CD4-positive, alpha-beta T cell treated with Interleukin-6 for 4 hours (primary cell): Measurements from ENCODE around the gene TMEM52B.
"Not testable (repeated sequence)": the region's sequence is repeated elsewhere in the genome, so short reads cannot be mapped to it uniquely, and the experiment has no call there.

Experiments
- DNase-seq: peaks from one replicate; pipeline ENCODE4 v3.0.0-alpha.2; 2020; ENCODE audit warnings: mixed read lengths

TMEM52B gene

GRCh38 chr12:10211940-10212738 is 33.3 kb downstream of the TMEM52B start:
- peak; percentile 90 for DNase-seq

DNA sequence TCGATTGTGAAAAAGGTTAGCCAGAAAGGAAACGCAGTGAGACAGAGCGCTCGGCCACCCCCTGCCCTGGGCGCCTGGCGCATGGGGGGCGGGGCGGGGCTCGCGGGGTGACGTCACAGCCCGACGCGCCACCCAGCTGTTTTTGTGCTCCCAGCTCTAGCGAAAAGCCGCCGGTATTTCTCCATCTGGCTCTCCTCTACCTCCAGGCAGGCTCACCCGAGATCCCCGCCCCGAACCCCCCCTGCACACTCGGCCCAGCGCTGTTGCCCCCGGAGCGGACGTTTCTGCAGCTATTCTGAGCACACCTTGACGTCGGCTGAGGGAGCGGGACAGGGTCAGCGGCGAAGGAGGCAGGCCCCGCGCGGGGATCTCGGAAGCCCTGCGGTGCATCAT is 33.9 kb downstream of the TMEM52B start, which contains the start of gene GABARAPL1:
TSS of gene GABARAPL1 (plus strand) at position 139 of the 393 bp plus-strand sequence. CDS start at position 392, 253 bp downstream.
- DNase-seq: peak; percentile 81

DNA sequence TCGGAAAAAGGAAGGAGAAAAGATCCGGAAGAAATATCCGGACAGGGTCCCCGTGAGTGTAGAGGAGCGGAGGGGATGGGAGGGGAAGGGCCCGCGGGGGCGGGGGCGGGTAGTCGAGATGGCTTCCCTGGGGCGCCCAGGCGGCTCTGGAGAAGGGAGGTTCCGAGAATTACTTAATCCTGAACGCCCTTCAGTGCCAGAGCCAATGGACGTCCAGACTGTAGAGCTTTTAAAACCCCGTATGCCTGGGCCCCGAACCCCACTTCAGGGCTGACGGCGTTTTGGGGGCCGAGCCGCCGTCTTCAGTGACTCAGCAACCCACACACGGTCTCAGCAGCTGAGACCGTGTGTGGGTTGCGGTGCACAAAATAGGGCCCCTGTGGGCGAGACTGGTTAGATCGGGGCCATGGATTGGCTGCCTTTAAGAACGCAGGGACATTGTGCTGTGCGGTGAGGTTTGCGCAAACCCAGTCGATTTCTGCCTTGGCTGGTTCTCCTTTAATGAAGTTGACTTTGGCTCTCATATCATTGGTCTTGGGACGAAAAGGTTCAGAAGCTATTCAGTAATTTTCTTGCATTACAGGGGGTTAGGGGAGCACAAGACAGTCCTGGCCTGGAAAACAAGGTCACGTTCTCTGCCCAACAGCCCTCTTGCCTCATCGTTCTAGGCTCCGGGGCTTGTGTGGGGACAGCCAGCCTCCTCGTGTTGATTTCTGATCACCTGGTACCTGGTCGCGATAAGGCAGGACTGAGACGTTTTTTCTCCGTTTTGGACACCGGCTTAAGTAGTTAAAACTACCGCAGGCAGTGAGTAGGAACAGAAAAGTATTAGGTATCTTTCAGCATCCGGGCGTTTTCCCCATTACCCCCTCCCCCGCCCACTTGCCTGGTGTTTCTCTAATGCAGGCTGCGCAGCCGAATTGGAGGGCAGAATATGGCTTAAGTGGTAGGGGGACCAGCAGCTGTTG is 34.6 kb downstream of the TMEM52B start:
- peak; percentile 78 for DNase-seq

DNA sequence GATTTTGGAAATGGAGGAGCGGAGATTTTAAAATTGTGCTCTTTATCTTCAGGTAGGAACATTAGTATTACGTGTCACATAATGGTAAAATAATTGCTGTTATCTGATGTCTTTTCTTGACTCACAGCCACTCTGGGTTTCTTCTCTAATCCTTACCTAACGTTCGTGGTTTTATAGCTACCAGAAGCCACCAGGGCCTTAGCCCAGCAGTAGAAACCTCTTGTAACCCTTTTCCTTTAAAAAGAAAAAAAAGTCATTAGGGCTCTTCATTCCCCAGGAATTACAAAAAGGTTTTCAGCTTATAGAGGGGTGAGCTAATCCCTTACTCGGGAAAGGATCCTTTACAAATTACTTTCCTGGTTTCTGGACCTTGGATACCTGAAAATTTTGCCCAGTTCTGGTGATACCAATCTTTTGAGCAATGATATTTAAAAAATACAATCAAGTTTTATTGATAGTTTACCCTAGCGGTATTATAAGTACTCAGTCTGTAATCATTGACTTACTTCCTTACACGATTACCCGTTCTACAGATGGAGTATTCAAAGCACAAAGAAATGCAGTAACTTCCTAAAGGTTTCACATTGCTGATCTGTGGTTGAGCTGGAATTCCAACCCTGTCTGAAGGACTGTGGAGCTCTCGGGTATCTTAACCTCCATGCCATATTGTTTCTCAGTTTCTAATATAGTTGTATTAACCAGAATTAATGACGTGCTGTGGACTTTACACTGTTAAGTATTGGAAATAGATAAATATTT is 35.5 kb downstream of the TMEM52B start:
- DNase-seq: no peak

DNA sequence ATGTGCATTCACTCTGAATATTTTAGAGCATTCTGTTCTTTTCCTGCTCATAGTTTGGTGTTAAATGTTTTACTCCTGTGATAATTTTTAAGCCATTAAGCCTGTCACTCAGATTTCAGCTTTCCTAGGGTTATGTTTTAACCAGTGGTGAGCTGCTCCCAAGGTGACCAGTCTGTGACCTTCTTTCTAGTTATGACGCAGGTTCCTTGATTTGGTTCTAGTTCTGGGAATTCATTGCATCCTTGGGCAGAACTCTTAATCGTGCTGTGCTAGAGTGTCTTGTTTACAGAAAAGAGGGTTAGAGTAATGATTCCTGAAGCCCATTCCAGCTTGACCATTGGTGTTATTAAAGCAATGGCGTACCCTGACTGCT is 36.0 kb downstream of the TMEM52B start:
- DNase-seq: no peak

GRCh38 chr12:10215436-10215835 is 36.6 kb downstream of the TMEM52B start:
- no peak for DNase-seq

GRCh38 chr12:10215946-10216345 is 37.1 kb downstream of the TMEM52B start:
- not testable (repeated sequence) for DNase-seq

GRCh38 chr12:10218021-10218420 is 39.2 kb downstream of the TMEM52B start:
- no peak for DNase-seq

DNA sequence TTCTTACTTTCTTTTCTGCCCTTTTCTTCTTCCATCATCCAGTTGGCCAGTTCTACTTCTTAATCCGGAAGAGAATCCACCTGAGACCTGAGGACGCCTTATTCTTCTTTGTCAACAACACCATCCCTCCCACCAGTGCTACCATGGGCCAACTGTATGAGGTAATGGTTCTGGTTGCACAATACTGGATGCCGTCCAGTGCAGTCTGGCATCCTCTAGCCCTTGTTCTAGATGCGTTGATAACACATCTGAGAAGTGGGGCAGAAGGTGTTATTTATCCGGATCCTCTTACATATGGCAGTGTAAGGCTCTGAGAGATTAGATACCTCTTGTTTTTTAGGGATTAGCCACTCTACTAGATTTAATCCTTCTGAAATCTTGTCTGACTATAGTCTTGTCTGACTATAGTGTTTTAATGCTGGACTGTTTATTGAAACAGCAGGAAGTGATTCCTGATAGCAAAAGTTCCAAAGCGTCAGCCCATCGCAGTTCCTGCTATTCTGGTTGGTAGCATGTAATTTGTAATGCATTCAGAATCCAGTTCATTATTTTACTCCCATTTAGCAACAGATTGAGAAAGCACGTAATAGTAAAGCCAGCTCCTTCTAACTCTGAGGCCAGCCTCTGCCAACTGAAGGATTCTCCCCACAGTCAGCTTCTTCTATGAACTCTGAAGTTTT is 41.7 kb downstream of the TMEM52B start:
- no peak for DNase-seq

DNA sequence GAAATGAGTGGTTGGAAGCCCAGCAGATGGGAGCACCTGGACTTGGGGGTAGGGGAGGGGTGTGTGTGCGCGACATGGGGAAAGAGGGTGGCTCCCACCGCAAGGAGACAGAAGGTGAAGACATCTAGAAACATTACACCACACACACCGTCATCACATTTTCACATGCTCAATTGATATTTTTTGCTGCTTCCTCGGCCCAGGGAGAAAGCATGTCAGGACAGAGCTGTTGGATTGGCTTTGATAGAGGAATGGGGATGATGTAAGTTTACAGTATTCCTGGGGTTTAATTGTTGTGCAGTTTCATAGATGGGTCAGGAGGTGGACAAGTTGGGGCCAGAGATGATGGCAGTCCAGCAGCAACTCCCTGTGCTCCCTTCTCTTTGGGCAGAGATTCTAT is 43.0 kb downstream of the TMEM52B start:
- DNase-seq: no peak

GRCh38 chr12:10223208-10223607 is 44.4 kb downstream of the TMEM52B start:
- DNase-seq: no peak

DNA sequence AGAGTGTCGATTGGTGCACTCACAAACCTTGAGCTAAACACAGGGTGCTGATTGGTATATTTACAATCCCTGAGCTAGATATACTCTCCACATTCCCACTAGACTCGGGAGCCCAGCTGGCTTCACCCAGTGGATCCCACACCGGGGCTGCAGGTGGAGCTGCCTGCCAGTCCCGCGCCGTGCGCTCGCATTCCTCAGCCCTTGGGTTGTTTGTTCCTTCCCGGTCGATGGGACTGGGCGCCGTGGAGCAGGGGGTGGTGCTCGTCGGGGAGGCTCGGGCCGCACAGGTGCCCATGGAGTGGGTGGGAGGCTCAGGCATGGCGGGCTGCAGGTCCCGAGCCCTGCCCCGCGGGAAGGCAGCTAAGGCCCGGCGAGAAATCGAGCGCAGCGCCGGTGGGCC is 46.6 kb downstream of the TMEM52B start:
- DNase-seq: not testable (repeated sequence)

- DNase-seq: no peak
Measured at GRCh38 chr12:10226086-10226485, 47.3 kb downstream of the TMEM52B start.

DNA sequence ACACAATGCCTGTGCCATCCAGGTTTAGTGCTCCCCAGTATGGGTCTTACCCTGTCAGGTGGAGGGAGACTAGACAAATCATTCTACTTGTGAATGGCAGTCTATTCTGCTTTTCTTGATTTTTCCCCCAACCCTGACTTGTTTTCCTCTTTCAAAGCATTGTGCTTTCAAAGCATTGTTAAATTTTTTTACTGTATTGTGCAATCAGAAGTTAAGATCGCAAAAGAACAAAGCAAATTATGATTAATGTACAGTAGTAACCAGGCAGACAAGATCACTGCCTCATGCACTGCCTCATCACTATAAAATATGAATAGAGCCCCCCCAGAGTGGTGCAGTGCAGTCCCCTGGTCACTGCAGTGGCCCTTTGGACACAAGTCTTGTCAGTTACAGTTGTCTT is 47.9 kb downstream of the TMEM52B start:
- DNase-seq: no peak

DNA sequence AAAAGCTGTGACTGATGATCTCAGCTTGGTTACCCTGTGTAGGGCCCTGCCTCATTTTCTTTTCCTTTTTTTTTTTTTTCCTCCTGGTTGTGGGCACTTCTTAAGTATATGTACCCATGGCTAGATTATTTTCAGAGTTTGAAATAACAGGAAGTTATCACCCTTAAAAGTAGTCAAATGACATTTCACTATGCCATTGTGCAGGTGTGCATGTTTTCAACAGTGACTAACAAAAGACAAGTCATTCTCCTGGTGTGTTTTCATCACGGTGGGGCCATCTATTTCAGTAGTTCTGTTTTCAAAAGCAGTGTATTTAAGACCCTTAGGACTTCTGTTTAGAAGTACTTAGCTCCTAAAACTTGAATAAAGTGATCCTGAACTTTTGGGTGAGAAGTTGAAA is 48.8 kb downstream of the TMEM52B start:
- no peak for DNase-seq

GRCh38 chr12:10234562-10234961 is 55.7 kb downstream of the TMEM52B start:
- DNase-seq: no peak

DNA sequence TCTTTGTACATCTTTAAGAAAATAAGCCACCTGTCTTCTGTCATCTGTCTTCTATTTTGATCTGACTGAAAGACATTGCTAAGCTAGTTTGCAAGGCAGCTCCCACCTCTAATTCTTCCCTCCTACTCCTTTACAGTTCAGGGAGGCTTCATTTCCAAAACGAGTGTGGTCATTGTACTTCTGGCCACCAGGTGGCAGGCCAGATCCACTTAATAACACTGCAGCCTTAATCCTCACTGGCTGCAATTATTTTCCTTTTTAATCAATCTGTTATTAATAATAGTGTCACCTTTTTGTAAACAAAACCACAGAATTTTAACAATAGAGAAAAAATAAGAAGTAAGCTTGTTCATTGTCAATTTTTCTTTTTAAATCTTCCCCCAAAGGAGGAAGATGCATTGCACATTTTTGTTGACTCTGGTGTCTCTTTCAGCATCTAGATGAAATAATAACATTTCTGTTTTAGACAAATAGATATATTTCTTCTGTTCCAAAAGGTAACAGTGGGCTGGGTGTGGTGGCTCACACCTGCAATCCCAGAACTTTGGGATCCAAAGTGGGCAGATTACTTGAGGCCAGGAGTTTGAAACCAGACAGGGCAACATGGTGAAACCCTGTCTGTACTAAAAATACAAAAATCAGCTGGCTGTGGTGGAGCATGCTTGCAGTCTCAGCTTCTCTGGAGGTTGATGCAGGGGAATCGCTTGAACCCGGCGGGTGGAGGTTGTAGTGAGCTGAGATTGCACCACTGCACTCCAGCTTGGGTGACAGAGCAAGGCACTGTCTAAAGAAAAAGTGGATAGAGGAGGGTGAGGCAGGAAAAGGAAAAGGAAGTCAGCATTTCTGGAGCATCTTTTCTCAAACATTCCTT is 57.2 kb downstream of the TMEM52B start:
- peak; percentile 55 for DNase-seq

- no peak for DNase-seq
Measured at GRCh38 chr12:10236720-10237119, 57.9 kb downstream of the TMEM52B start.

DNA sequence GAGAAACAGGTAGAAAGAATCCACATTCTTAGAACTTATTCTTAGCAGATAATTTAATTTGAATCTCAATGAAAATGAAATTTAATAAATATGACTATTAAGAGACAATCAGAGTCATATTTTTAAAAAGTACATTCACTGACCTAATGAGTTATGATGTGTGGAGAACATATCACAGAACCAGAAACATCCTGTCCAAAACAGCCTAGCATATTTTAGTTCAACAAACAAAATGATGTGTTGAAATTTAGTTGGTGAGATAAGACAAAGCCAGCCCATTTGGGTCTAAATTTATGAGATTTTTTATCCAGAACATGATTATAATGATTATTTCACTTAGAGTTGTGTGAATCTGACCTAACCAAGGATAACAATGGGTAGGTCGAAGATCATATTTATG is 59.7 kb downstream of the TMEM52B start:
- DNase-seq: no peak

- no peak for DNase-seq
Measured at GRCh38 chr12:10241290-10241689, 62.5 kb downstream of the TMEM52B start.
